Sigmoid colon (tissue), 4 donors: Measurements from ENCODE around the gene RAB6C.
"Not testable (repeated sequence)": the region's sequence is repeated elsewhere in the genome, so short reads cannot be mapped to it uniquely, and the experiment has no call there.

Experiments used
- CTCF ChIP-seq, 4 experiments: fragments of 450-650 bp in 3 of 4; fragments of 200-600 bp in 1 of 4; IDR thresholded peaks; one replicate each; pipeline ENCODE4 v1.5.1; 2016 to 2019; ENCODE audit warnings: antibody characterized with exemption in 4 of 4, mild to moderate bottlenecking in 3 of 4, moderate library complexity in 2 of 4
- EP300 ChIP-seq, 4 donors: sonication (generic); formaldehyde crosslinking; IDR thresholded peaks; one replicate each; pipeline ENCODE4 v1.6.1; 2017; ENCODE audit warnings: antibody characterized with exemption in 4 of 4
- POLR2A ChIP-seq, 2 donors: fragments of 450-650 bp; IDR thresholded peaks; one replicate each; pipeline ENCODE4 v1.6.1; 2016; ENCODE audit warnings: antibody characterized with exemption in 2 of 2, mild to moderate bottlenecking in 2 of 2, moderate library complexity in 2 of 2
- POLR2AphosphoS5 ChIP-seq, 4 donors: sonication (generic); formaldehyde crosslinking; IDR thresholded peaks; one replicate each; pipeline ENCODE4 v1.6.1; 2017; ENCODE audit warnings: antibody characterized with exemption in 4 of 4

GRCh38 chr2:129947712-129948111, 31.8 kb upstream of the RAB6C start:
- not testable (repeated sequence) for TF ChIP-seq CTCF, EP300, POLR2A, POLR2AphosphoS5 (IDR thresholded peaks at IDR 0.05)
